NCI-H1048 (cell line): ENCODE measurements around the gene CYTH3.
"Not testable (repeated sequence)": the region's sequence is repeated elsewhere in the genome, so short reads cannot be mapped to it uniquely, and the experiment has no call there.

Experiments used
- DNase-seq: peaks from one replicate; lab custom pipeline; 2025; lab: John Stamatoyannopoulos, UW

The CYTH3 gene

GRCh38 chr7:6193709-6194108 is 78.7 kb downstream of the CYTH3 start:
- DNase-seq = no peak

GRCh38 chr7:6190563-6190962 is 81.9 kb downstream of the CYTH3 start:
- DNase-seq = not testable (repeated sequence)

GRCh38 chr7:6188389-6188788 is 84.0 kb downstream of the CYTH3 start:
- no peak for DNase-seq

GRCh38 chr7:6186577-6186976 is 85.8 kb downstream of the CYTH3 start:
- no peak for DNase-seq

GRCh38 chr7:6182993-6183392 is 89.4 kb downstream of the CYTH3 start:
- no peak for DNase-seq

- no peak for DNase-seq
Observed at GRCh38 chr7:6181136-6181535, 91.3 kb downstream of the CYTH3 start.

- no peak for DNase-seq
Observed at GRCh38 chr7:6180344-6180725, 92.1 kb downstream of the CYTH3 start.

- no peak for DNase-seq
Observed at GRCh38 chr7:6179620-6180343, 92.6 kb downstream of the CYTH3 start.

GRCh38 chr7:6178298-6179029 is 94.0 kb downstream of the CYTH3 start:
- no peak for DNase-seq

- DNase-seq = no peak
Observed at GRCh38 chr7:6175645-6176044, 96.8 kb downstream of the CYTH3 start.

GRCh38 chr7:6172910-6173295 is 99.5 kb downstream of the CYTH3 start:
- no peak for DNase-seq

GRCh38 chr7:6172224-6172909 is 100.1 kb downstream of the CYTH3 start:
- DNase-seq = no peak

- no peak for DNase-seq
Observed at GRCh38 chr7:6171532-6172223, 100.7 kb downstream of the CYTH3 start.

GRCh38 chr7:6170571-6171531 is 101.6 kb downstream of the CYTH3 start:
- no peak for DNase-seq

- no peak for DNase-seq
Observed at GRCh38 chr7:6169805-6170520, 102.5 kb downstream of the CYTH3 start.

- DNase-seq = no peak
Observed at GRCh38 chr7:6168477-6168868, 104.0 kb downstream of the CYTH3 start.

- no peak for DNase-seq
Observed at GRCh38 chr7:6167587-6168476, 104.6 kb downstream of the CYTH3 start.

- DNase-seq = no peak
Observed at GRCh38 chr7:6167004-6167551, 105.3 kb downstream of the CYTH3 start.

- DNase-seq = no peak
Observed at GRCh38 chr7:6166443-6166891, 106.0 kb downstream of the CYTH3 start.
